SK-N-SH treated with all-trans-retinoic acid at 6 μM for 48 hours (cell line): Measurements from ENCODE around the gene ADCK1.

ENCODE experiments used
- ARNTL ChIP-seq: fragments of 450-650 bp; formaldehyde crosslinking; IDR thresholded peaks from 2 replicates; pipeline ENCODE4 v1.5.0; 2020; ENCODE audit warnings: low read depth, mild to moderate bottlenecking, moderate library complexity, borderline replicate concordance
- CSRNP3 ChIP-seq: fragments of 250-450 bp; sonication (Bioruptor Pico); IDR thresholded peaks from 2 replicates; pipeline ENCODE4 v1.5.1; 2021; ENCODE audit warnings: mild to moderate bottlenecking, moderate library complexity
- PPARA ChIP-seq: fragments of 250-450 bp; sonication (Bioruptor Pico); IDR thresholded peaks from 2 replicates; pipeline ENCODE4 v1.5.0; 2020; ENCODE audit warnings: mild to moderate bottlenecking, borderline replicate concordance
- RARB ChIP-seq: fragments of 250-450 bp; sonication (Bioruptor Pico); IDR thresholded peaks from 2 replicates; pipeline ENCODE4 v1.8.0; 2021; ENCODE audit warnings: mild to moderate bottlenecking, moderate library complexity
- SNAI2 ChIP-seq: fragments of 250-450 bp; sonication (Bioruptor Pico); IDR thresholded peaks from 2 replicates; pipeline ENCODE4 v1.5.0; 2020; ENCODE audit warnings: mild to moderate bottlenecking, moderate library complexity
- TOX ChIP-seq: fragments of 250-450 bp; sonication (Bioruptor Pico); IDR thresholded peaks from 2 replicates; pipeline ENCODE4 v1.8.0; 2021; ENCODE audit warnings: mild to moderate bottlenecking, moderate library complexity, borderline replicate concordance
- ZC3H10 ChIP-seq: fragments of 250-450 bp; sonication (Bioruptor Pico); IDR thresholded peaks from 2 replicates; pipeline ENCODE4 v1.5.1; 2021; ENCODE audit warnings: mild to moderate bottlenecking, moderate library complexity
- ZFP30 ChIP-seq: fragments of 450-650 bp; formaldehyde crosslinking; IDR thresholded peaks from 2 replicates; pipeline ENCODE4 v1.5.0; 2022; ENCODE audit warnings: mild to moderate bottlenecking, moderate library complexity
- ZNF565 ChIP-seq: fragments of 450-650 bp; formaldehyde crosslinking; conservative IDR thresholded peaks from 2 replicates; pipeline ENCODE4 v1.5.0; 2020; ENCODE audit warnings: low read depth, mild to moderate bottlenecking, moderate library complexity
- TF ChIP-seq, protein P1 (sequence below): fragments of 250-450 bp; sonication (Bioruptor Pico); IDR thresholded peaks from 2 replicates; pipeline ENCODE4 v1.8.0; 2021; ENCODE audit warnings: low read depth, mild to moderate bottlenecking, moderate library complexity, borderline replicate concordance
- TF ChIP-seq, protein P2 (sequence below): fragments of 250-450 bp; sonication (Bioruptor Pico); IDR thresholded peaks from 2 replicates; pipeline ENCODE4 v1.5.1; 2020; ENCODE audit warnings: low read depth, mild to moderate bottlenecking, moderate library complexity
- TF ChIP-seq, protein P3 (sequence below): fragments of 250-450 bp; sonication (Bioruptor Pico); IDR thresholded peaks from 2 replicates; pipeline ENCODE4 v1.8.0; 2020; ENCODE audit warnings: mild to moderate bottlenecking, moderate library complexity, borderline replicate concordance
- TF ChIP-seq, protein P4 (sequence below): fragments of 250-450 bp; sonication (Bioruptor Pico); IDR thresholded peaks from 2 replicates; pipeline ENCODE4 v1.5.0; 2020; ENCODE audit warnings: mild to moderate bottlenecking, moderate library complexity

DNA sequence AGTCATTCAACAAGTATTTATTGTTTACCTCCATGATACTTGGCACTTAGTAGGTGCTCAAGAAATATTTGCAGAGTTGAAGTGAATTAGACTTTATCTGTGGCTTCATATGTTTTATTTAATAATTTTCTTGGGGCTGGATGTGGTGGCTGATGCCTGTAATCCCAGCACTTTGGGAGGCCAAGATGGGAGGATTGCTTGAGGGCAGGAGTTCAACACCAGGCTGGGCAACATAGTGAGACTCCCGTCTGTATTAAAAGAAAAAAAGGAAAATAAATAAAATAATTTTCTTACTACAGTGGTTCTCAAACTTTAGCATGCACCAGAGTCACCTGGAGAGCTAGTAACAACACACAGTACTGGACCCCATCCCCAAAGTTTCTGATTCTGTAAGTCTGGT, 905 bp downstream of the ADCK1 start:
- TF ChIP-seq, protein P1, sequence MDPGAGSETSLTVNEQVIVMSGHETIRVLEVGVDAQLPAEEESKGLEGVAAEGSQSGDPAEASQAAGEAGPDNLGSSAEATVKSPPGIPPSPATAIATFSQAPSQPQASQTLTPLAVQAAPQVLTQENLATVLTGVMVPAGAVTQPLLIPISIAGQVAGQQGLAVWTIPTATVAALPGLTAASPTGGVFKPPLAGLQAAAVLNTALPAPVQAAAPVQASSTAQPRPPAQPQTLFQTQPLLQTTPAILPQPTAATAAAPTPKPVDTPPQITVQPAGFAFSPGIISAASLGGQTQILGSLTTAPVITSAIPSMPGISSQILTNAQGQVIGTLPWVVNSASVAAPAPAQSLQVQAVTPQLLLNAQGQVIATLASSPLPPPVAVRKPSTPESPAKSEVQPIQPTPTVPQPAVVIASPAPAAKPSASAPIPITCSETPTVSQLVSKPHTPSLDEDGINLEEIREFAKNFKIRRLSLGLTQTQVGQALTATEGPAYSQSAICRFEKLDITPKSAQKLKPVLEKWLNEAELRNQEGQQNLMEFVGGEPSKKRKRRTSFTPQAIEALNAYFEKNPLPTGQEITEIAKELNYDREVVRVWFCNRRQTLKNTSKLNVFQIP (CRISPR knock-in tag): no peak
- TF ChIP-seq RARB (no peak), TOX (CRISPR knock-in tag) (no peak), SNAI2 (CRISPR knock-in tag) (no peak), PPARA (CRISPR knock-in tag) (no peak), ARNTL (CRISPR knock-in tag) (no peak), ZC3H10 (no peak), ZFP30 (CRISPR knock-in tag) (no peak), ZNF565 (CRISPR knock-in tag) (no peak), CSRNP3 (CRISPR knock-in tag) (0 out of 2 replicates have a peak, but pooled peaks have one; percentile 33)
- TF ChIP-seq, protein P2, sequence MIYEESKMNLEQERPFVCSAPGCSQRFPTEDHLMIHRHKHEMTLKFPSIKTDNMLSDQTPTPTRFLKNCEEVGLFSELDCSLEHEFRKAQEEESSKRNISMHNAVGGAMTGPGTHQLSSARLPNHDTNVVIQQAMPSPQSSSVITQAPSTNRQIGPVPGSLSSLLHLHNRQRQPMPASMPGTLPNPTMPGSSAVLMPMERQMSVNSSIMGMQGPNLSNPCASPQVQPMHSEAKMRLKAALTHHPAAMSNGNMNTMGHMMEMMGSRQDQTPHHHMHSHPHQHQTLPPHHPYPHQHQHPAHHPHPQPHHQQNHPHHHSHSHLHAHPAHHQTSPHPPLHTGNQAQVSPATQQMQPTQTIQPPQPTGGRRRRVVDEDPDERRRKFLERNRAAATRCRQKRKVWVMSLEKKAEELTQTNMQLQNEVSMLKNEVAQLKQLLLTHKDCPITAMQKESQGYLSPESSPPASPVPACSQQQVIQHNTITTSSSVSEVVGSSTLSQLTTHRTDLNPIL (CRISPR knock-in tag): no peak
- TF ChIP-seq, protein P3, sequence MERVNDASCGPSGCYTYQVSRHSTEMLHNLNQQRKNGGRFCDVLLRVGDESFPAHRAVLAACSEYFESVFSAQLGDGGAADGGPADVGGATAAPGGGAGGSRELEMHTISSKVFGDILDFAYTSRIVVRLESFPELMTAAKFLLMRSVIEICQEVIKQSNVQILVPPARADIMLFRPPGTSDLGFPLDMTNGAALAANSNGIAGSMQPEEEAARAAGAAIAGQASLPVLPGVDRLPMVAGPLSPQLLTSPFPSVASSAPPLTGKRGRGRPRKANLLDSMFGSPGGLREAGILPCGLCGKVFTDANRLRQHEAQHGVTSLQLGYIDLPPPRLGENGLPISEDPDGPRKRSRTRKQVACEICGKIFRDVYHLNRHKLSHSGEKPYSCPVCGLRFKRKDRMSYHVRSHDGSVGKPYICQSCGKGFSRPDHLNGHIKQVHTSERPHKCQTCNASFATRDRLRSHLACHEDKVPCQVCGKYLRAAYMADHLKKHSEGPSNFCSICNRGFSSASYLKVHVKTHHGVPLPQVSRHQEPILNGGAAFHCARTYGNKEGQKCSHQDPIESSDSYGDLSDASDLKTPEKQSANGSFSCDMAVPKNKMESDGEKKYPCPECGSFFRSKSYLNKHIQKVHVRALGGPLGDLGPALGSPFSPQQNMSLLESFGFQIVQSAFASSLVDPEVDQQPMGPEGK: no peak
- TF ChIP-seq, protein P4, sequence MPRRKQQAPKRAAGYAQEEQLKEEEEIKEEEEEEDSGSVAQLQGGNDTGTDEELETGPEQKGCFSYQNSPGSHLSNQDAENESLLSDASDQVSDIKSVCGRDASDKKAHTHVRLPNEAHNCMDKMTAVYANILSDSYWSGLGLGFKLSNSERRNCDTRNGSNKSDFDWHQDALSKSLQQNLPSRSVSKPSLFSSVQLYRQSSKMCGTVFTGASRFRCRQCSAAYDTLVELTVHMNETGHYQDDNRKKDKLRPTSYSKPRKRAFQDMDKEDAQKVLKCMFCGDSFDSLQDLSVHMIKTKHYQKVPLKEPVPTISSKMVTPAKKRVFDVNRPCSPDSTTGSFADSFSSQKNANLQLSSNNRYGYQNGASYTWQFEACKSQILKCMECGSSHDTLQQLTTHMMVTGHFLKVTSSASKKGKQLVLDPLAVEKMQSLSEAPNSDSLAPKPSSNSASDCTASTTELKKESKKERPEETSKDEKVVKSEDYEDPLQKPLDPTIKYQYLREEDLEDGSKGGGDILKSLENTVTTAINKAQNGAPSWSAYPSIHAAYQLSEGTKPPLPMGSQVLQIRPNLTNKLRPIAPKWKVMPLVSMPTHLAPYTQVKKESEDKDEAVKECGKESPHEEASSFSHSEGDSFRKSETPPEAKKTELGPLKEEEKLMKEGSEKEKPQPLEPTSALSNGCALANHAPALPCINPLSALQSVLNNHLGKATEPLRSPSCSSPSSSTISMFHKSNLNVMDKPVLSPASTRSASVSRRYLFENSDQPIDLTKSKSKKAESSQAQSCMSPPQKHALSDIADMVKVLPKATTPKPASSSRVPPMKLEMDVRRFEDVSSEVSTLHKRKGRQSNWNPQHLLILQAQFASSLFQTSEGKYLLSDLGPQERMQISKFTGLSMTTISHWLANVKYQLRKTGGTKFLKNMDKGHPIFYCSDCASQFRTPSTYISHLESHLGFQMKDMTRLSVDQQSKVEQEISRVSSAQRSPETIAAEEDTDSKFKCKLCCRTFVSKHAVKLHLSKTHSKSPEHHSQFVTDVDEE (CRISPR knock-in tag): no peak
